ENCODE measurements around the gene PDE4C.

DNA sequence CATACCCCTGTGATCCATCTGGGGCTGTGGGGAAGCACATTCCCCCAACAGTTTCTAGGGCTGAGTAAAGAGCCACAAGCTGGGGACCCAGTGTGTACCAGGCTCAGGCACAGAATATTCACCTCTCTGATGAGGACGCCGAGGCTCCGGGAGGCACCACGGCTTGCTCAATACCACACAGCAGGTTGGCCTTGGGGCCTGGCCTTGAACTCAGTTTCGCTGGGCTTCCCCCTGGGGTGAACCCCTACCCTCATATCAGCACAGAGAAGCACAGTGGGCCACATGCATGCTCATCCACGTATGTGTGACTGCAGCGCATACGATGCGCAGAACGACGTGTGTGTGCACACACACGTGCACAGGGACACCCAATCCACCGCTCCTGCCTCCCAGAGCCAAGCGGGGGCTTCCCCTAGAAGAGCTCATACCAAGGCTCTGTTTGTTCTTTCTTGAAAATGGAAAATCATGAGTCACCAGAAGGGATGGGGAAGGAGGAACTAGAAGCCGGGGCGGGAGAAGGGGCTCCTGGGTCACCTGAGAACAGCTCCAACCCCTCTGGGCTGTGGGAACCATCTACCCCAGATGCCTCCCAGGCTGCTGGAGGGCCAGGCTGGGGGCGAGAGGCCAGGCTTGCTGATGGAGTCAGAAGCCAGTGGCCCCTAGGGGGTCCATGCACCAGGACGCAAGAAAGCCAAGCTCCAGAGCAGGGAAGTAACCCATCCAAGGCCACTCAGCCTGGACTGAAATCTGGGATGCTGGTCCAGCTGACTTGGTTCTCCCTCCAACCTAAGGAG is 4.9 kb upstream of the PDE4C start:
- TF ChIP-seq, protein P1, sequence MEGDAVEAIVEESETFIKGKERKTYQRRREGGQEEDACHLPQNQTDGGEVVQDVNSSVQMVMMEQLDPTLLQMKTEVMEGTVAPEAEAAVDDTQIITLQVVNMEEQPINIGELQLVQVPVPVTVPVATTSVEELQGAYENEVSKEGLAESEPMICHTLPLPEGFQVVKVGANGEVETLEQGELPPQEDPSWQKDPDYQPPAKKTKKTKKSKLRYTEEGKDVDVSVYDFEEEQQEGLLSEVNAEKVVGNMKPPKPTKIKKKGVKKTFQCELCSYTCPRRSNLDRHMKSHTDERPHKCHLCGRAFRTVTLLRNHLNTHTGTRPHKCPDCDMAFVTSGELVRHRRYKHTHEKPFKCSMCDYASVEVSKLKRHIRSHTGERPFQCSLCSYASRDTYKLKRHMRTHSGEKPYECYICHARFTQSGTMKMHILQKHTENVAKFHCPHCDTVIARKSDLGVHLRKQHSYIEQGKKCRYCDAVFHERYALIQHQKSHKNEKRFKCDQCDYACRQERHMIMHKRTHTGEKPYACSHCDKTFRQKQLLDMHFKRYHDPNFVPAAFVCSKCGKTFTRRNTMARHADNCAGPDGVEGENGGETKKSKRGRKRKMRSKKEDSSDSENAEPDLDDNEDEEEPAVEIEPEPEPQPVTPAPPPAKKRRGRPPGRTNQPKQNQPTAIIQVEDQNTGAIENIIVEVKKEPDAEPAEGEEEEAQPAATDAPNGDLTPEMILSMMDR (IDR thresholded peaks at IDR 0.05), result no peak
- no peak for TF ChIP-seq POLR2A (IDR thresholded peaks at IDR 0.05)

All from lower leg skin (tissue), 3 donors.